ENCODE data around the gene NXF1. TPM values are rescaled to one million over a fixed set of nuclear protein-coding genes. Genes with fewer than 3 reads are reported as not detected.

NXF1 gene
- total and polyA plus RNA-seq, 2 of the 13 experiments (the other 11 are each of a cell fraction or from before 2014, with no cell fraction given), result 30.4 to 30.9 TPM

GRCh38 chr11:62839050-62839945 lies 34.1 kb upstream of the NXF1 start, which contains the start of gene WDR74 (continued):
- TF ChIP-seq PAF1 (CRISPR knock-in tag; IDR thresholded peaks at IDR 0.05) (no peak), NRL (CRISPR knock-in tag; IDR thresholded peaks at IDR 0.05; ENCODE audit: borderline replicate concordance) (peak; percentile 94), SMAD9 (CRISPR knock-in tag; IDR thresholded peaks at IDR 0.05) (0 out of 2 replicates have a peak, but pooled peaks have one; percentile 30), ZNF670 (CRISPR knock-in tag; IDR thresholded peaks at IDR 0.05; ENCODE audit: borderline replicate concordance) (peak; percentile 73; the same call in 1 of the 2 replicates), IRF9 (CRISPR knock-in tag; IDR thresholded peaks at IDR 0.05; ENCODE audit: borderline replicate concordance) (peak; percentile 94; the same call in 1 of the 2 replicates), ZNF737 (CRISPR knock-in tag; IDR thresholded peaks at IDR 0.05; ENCODE audit: borderline replicate concordance) (no peak), HNF1A (IDR thresholded peaks at IDR 0.05; ENCODE audit: low read depth) (no peak), HNF1A (CRISPR knock-in tag; IDR thresholded peaks at IDR 0.05; ENCODE audit: borderline replicate concordance) (peak; percentile 68), ZNF710 (CRISPR knock-in tag; IDR thresholded peaks at IDR 0.05; ENCODE audit: borderline replicate concordance) (peak; percentile 29; the same call in 1 of the 2 replicates), HOXA7 (CRISPR knock-in tag; IDR thresholded peaks at IDR 0.05) (no peak), ZNF343 (CRISPR knock-in tag; IDR thresholded peaks at IDR 0.05) (peak; percentile 82; the same call in 1 of the 2 replicates), MNT (IDR thresholded peaks at IDR 0.05) (peak; percentile 87), THAP9 (CRISPR knock-in tag; IDR thresholded peaks at IDR 0.05; ENCODE audit: borderline replicate concordance) (peak; percentile 99)
